Measurements from ENCODE around the gene CLIP1.

Gene CLIP1

DNA sequence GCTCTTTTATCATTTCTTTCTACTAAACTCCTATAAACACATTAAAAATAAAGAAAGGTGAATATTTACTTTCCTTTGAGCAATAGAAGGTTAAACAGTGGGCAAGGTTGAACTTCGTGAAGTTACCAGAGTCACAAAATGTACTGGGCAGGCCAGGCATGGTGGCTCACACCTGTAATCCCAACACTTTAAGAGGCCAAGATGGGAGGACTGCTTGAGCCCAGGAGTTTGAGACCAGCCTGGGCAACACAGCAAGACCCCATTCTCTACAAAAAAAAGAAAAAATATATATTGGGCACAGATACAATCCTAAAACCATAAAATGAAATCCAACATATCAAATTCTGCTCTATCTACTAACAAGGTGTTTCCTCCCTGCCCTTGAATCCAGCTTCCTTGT is 95.5 kb downstream of the CLIP1 start:
- no peak overlapping the region for H3K4me3 Mint-ChIP-seq
- no peaks in the 10 kb centered on the region for H3K9me3 Mint-ChIP-seq
- no peak for DNase-seq
- no peaks in the 10 kb centered on the region for H3K27me3 Mint-ChIP-seq
- H3K27ac Mint-ChIP-seq = peak overlapping the region in 1 of 2 donors; percentile 41
- ATAC-seq = no peak
- peaks cover 13% of the 10 kb centered on the region for H3K4me1 Mint-ChIP-seq

DNA sequence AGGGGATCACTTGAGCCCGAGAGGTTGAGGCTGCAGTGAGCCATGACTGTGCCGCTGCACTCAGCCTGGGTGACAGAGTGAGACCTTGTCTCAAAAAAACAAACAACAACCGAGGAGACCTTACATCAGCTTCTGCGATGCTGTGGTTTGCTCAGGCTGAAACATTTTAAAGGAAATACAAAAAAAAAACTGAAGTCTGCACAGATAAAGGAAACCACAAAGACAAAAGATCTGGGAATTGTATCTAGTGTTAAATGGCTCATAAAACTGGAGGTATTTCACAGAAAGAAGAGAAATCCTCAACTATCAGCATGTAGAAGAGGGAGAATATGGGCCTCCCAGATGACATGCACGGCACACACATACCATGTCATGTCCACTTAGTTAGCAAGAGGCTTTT is 95.9 kb downstream of the CLIP1 start:
- H3K4me1 Mint-ChIP-seq = peaks cover 13% of the 10 kb centered on the region
- no peaks in the 10 kb centered on the region for H3K27me3 Mint-ChIP-seq
- no peak overlapping the region for H3K4me3 Mint-ChIP-seq
- H3K9me3 Mint-ChIP-seq = no peaks in the 10 kb centered on the region
- no peak for DNase-seq
- peak overlapping the region in 1 of 2 donors; percentile 41 for H3K27ac Mint-ChIP-seq
- no peak for ATAC-seq

DNA sequence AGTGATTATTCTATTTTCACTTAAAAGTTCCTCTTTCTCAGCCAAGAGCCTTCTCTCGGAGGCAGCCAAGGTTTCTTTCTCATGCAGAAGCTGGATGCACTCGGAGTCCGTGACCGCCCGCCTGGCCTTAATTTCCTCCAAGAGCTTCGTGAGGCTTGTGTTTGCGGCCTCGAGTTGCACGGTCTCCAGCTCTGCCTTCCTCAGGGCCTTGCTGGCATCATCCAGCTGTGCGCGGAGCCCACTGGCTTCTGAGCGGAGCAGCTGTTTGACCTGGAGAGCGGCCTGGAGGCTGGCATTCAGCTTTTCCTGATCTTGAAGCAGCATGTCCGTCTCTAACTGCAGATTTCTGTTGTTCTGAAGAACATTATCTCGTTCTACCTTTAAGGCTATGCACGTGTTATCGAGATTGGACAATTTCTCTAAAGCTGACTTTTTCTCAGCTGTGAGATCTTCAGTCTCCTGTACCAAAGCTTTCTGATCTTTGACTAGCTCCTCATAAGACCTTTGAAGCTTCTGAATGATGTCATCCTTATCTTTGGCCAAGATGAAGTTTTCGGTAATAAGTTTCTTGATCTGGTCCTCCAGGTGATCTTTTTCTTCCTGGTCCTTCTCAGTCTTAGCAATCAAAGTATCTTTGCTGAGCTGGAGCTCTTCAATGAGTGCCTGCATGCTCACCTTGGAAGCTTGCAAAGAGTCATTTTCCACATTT is 99.0 kb downstream of the CLIP1 start:
- DNase-seq (no peak), ATAC-seq (no peak)
- H3K4me1 Mint-ChIP-seq = peaks cover 13% of the 10 kb centered on the region
- no peaks in the 10 kb centered on the region for H3K27me3 Mint-ChIP-seq
- H3K27ac Mint-ChIP-seq = no peak overlapping the region
- no peaks in the 10 kb centered on the region for H3K9me3 Mint-ChIP-seq
- no peak overlapping the region for H3K4me3 Mint-ChIP-seq

DNA sequence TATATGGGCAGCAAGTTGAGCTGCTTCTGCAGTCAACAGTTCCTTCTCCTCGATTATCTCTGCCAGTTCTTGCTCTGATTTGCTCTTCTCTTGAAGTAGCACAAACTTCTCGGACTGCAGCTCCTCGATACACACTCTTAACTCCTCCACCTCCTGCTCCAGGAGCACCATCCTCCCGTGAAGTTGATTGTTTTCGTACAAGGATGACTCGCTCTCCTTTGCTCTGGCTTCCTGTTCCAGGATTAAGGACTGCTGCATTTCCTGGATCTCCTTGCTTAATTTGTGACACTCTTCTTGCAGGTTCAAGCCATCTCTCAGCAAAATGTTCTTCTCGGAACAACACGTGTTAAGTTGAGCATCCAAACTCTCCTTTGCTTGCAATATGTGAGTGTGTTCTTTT is 100.0 kb downstream of the CLIP1 start:
- H3K27ac Mint-ChIP-seq = peak overlapping the region in 1 of 2 donors; percentile 59
- H3K9me3 Mint-ChIP-seq = no peaks in the 10 kb centered on the region
- ATAC-seq = no peak
- no peak overlapping the region for H3K4me3 Mint-ChIP-seq
- H3K4me1 Mint-ChIP-seq = peaks cover 6% of the 10 kb centered on the region
- DNase-seq = no peak
- no peaks in the 10 kb centered on the region for H3K27me3 Mint-ChIP-seq

DNA sequence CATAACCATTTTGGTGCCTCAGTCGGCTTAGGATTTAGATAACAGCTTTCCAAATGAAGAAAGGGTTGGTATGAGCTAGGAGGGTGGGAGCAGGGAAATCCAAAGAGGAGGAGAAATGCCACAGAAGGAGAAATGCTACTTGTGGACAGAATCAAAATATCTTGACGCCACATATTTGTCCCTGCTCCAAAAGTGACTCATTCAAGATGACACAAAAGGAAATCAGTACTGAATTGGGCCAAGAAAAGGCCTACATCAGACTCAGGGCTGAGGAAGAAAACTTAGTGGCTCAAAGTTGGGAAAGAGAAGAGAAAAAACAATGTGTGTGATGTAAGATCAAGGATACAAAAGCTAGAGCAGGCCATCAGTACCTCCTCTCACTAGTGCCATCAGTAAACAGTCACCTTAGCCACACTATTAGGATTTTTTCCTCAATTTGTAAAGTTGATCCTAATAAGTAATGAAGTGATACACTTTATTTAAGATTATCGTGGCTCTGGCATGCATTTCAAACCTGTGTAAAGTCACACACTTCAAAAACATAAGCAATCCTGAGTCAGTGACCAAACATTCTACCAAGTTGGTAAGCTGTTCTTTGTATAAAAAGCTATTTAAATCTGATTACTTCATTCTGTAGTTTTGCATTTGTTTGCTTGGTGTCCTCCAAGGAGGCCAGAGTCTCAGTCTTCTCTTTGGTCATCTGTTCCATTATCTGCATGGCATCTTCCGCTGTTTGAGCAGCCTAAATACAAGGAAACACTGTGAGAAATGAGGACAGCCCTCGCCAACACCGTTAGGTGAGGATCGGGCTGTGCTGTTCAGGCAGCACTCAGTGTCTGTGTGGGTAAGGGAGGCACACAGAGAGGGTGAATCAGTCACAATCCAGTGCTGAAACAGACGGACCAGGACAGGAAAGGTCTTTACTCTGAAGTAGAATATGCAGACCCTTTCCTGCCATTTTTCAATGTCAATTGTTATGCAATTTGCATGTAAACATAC is 103.6 kb downstream of the CLIP1 start:
- Mint-ChIP-seq H3K27me3 (no peaks in the 10 kb centered on the region), H3K27ac (no peak overlapping the region), H3K4me3 (no peak overlapping the region), H3K4me1 (no peaks in the 10 kb centered on the region), H3K9me3 (no peaks in the 10 kb centered on the region)
- ATAC-seq (no peak), DNase-seq (no peak)

DNA sequence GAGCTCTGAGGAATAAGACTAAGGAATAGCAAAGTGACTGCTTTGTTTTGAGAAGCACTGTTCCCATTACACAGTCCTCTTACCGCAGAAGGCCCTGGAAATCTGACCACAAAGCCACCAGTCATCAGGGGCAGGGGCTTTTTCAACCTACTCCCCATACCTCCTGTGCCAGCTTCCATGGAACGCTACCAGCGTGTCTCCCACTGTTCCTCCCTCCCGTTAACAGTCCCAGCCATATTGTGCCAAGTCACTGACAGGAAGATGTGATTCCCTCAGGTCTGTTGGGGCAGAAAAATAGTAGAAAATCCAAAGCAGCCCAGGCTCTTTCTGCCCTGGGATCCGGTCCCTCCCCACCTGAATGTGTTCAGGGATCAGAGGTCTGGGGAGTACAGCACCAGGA is 109.5 kb downstream of the CLIP1 start:
- DNase-seq (no peak), ATAC-seq (no peak)
- Mint-ChIP-seq H3K4me3 (no peak overlapping the region), H3K4me1 (no peaks in the 10 kb centered on the region), H3K9me3 (no peaks in the 10 kb centered on the region), H3K27ac (no peak overlapping the region), H3K27me3 (no peaks in the 10 kb centered on the region)

DNA sequence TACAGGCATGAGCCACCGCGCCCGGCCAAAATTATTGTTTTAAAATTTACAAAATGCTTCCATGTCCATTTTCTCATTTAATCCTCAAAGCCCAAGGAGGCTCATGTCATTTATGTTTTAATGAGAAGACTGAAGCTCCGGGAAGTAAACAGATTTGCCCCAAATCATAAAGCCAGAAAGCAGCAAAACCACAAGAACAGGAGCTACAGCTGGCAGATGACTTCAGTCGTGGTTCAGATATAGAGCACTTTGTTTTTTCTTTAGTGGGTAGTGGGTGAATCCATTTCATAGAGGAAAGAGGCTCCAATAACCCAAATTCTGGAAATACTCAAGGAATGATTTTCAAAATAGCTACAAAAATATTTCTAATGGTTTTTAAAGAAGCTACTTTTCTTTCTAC is 110.8 kb downstream of the CLIP1 start:
- no peaks in the 10 kb centered on the region for H3K4me1 Mint-ChIP-seq
- H3K9me3 Mint-ChIP-seq = no peaks in the 10 kb centered on the region
- no peak overlapping the region for H3K4me3 Mint-ChIP-seq
- peak overlapping the region in 1 of 2 donors; percentile 57 for H3K27ac Mint-ChIP-seq
- H3K27me3 Mint-ChIP-seq = no peaks in the 10 kb centered on the region
- DNase-seq (no peak), ATAC-seq (no peak)

DNA sequence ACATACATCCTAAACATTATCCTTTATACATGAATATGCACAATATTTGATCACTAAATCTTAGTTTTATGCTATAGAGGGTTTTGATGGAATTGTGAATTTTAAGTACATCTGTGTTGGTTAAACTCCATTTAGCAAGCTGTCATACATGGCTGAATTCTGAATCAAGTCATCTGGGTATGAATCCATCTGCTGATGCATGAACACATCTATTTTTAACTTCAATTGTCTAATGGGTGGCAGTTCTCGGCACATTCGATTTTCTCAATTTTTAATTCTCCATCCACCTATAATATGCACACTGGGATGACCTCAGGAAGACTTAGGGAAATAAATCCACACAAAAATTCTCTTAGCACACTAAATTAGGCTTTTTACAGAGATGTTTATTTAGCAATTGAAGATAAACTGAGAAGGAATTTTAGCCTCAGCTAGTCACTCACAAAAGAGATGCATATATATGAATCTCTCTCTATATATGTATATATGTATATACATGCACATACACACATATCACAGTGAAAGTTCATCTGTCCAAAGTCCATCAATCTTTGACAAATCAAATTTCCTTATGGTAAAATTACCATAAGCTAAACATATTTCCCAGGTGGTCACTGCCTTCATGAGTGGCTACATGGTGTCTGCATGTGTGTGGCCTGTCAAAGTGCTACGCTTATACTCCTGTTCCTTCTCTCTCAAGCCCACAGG is 111.7 kb downstream of the CLIP1 start:
- H3K4me3 Mint-ChIP-seq = no peak overlapping the region
- DNase-seq = no peak
- no peaks in the 10 kb centered on the region for H3K27me3 Mint-ChIP-seq
- no peak for ATAC-seq
- H3K9me3 Mint-ChIP-seq = no peaks in the 10 kb centered on the region
- no peaks in the 10 kb centered on the region for H3K4me1 Mint-ChIP-seq
- no peak overlapping the region for H3K27ac Mint-ChIP-seq

DNA sequence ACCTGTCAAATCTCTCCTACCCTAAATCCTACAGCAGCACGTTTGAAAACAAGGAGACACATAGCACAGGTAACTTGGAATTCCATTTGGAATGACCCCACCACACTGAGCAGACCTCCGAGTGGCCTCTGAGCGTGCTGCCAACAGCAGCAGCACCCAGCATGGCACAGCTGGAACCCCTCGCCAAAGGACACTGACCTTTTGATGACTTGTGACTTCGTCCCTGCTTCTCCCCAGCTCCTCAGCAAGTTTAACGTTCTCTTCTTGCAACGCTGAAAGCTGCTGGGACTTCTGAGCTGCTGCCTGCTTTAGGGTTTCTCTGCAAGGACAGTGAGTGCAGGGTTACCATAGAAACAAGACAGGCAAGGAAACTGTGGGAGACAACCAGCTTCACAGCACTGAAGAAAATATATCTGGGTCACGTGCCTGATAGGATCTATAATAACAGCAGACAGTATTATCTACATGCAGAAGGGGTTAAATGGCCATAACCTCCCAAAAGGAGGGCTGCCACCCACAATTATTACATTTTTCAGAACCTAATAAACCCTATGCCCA is 112.8 kb downstream of the CLIP1 start:
- H3K4me1 Mint-ChIP-seq = no peaks in the 10 kb centered on the region
- DNase-seq (no peak), ATAC-seq (no peak)
- H3K27me3 Mint-ChIP-seq = no peaks in the 10 kb centered on the region
- no peak overlapping the region for H3K4me3 Mint-ChIP-seq
- no peaks in the 10 kb centered on the region for H3K9me3 Mint-ChIP-seq
- no peak overlapping the region for H3K27ac Mint-ChIP-seq

DNA sequence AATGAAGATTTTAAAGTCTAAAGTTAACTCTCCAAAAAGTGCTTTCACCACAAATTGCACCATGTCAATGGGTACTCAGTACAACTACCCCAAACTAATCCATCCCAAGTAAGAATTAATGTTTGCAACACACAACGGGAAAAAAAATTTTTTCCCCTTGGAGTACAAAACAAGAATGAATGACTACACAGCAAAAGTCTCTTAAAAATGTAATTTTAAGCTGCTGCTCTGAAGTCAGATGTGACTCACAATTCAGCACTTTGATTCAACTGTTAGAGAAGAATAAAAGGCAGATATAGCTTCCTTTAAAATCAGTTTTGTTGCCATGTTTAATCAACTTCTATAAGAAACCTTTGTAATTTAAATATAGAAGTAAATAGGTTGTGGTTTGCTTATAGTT is 113.7 kb downstream of the CLIP1 start:
- Mint-ChIP-seq H3K9me3 (no peaks in the 10 kb centered on the region), H3K4me3 (no peak overlapping the region), H3K4me1 (no peaks in the 10 kb centered on the region), H3K27me3 (no peaks in the 10 kb centered on the region), H3K27ac (no peak overlapping the region)
- DNase-seq (no peak), ATAC-seq (no peak)

DNA sequence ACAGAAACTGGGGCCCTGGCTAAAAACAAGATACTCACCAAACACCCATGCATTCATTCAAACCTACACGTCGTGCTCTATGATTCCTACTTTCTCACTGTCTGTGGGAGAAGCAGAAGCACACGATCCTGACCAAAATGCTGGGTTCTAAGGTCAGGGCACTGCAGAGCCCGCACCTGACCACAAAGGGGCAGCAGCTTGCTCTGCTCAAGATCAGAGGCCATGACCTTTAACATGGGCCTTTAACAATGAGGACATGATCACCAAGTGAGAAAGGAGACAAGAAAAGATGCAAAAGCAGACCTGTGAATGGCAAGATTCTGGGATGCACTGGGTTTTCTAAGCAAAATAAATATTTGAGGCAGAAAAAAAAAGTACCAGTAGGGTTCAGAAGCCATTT is 116.1 kb downstream of the CLIP1 start:
- DNase-seq (no peak), ATAC-seq (no peak)
- Mint-ChIP-seq H3K27ac (no peak overlapping the region), H3K27me3 (no peaks in the 10 kb centered on the region), H3K9me3 (no peaks in the 10 kb centered on the region), H3K4me3 (no peak overlapping the region), H3K4me1 (no peaks in the 10 kb centered on the region)

DNA sequence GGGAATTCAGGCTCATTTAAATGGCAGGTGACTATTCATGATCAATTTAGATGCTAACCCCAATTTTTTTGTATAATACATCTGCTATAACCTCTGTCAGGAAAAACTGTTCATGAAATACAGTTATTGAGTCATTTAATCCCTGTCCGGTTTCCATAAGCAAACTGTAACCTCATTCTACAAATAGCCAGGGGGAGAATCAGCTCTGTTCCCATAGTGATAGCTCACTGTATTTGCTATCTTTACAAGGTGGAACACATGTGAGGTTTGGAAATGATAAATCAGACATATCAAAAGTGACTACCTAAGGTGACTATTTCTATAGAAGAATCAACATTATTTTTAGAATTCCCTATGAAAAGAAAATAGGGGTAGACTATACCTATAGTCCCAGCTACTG is 117.5 kb downstream of the CLIP1 start:
- Mint-ChIP-seq H3K4me1 (no peaks in the 10 kb centered on the region), H3K27me3 (no peaks in the 10 kb centered on the region), H3K27ac (no peak overlapping the region), H3K4me3 (no peak overlapping the region), H3K9me3 (no peaks in the 10 kb centered on the region)
- ATAC-seq = no peak
- no peak for DNase-seq

DNA sequence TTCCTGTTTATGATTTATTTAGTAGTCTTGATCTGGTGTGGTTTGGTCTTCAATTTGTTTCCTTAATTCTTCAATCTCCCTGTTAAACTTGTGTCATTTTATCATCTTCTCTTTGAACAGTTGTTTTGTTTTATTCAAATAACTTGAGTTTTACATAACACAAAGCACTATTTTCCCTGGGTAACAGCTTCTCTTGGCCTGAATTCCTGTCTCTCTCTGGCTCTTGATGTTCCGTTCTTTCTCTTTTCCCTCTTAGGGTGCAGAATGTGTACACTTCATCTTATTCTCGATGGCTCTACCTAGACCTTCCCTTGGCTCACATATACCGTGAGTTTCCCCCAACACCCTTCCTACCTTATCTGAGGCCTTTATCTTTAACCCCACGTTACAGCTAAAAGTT is 119.4 kb downstream of the CLIP1 start:
- Mint-ChIP-seq H3K9me3 (no peaks in the 10 kb centered on the region), H3K27ac (no peak overlapping the region)

DNA sequence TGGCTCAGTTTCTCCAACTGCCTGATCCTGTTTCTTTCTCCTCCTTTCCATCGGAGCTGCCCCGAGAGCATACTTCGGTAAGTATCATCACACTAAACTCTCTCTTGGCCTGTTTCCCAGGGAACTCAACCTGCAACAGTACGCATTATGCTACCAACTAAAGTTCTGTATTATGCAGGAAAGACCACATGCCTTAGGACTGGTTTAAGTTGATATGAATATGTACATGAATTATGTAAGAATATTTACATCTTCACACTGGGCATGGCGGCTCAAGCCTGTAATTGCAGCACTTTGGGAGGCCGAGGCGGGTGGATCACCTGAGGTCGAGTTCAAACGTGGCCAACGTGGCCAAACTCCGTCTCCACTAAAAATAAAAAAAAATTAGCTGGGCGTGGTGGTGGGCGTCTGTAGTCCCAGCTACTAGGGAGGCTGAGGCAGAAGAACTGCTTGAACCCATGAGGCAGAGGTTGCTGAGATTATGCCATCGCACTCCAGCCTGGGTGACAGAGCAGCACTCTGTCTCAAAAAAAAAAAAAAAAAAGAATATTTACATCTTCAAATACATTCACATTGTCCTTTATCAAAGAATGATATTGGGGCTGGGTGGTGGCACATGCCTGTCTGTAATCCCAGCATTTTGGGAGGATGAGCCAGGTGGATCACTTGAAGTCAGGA is 124.3 kb downstream of the CLIP1 start:
- ATAC-seq = no peak
- H3K27me3 Mint-ChIP-seq = no peaks in the 10 kb centered on the region
- H3K4me3 Mint-ChIP-seq = no peak overlapping the region
- DNase-seq = no peak
- no peaks in the 10 kb centered on the region for H3K9me3 Mint-ChIP-seq
- no peak overlapping the region for H3K27ac Mint-ChIP-seq
- peaks cover under 1% of the 10 kb centered on the region for H3K4me1 Mint-ChIP-seq

More for the DNA sequence above, 119.4 kb downstream of the CLIP1 start:
- DNase-seq (no peak), ATAC-seq (no peak)
- no peaks in the 10 kb centered on the region for H3K4me1 Mint-ChIP-seq
- no peak overlapping the region for H3K4me3 Mint-ChIP-seq
- no peaks in the 10 kb centered on the region for H3K27me3 Mint-ChIP-seq

DNA sequence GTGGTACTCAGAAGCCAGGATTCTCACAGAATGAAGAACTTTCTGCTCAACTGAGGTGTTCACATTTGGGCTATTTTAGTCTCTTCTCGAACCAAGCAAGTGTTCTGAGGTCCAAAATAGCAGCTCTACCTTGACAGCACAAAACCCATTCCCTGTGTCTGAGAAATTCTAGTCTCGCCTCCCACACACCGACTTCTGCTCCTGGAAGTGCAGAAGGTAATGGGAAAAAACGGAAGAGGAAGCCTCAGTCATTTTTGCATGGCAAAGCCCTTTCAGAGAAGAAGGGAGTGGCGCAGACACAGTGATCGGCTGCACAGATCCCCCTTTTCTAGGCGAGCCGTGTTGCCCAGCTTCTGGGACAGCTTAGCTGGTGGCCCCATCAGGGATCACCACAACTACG is 125.0 kb downstream of the CLIP1 start:
- Mint-ChIP-seq H3K27me3 (no peaks in the 10 kb centered on the region), H3K27ac (no peak overlapping the region), H3K9me3 (no peaks in the 10 kb centered on the region), H3K4me3 (no peak overlapping the region), H3K4me1 (peaks cover 6% of the 10 kb centered on the region)
- ATAC-seq (no peak), DNase-seq (no peak)
